Stimulated activated CD4-positive, alpha-beta T cell treated with anti-CD3 and anti-CD28 coated beads, Interleukin-1b, Interleukin-23, amount 100 ng/mL, for 48 hours (primary cell): Measurements from ENCODE around the gene NUDT14.

Experiments
- DNase-seq: peaks from one replicate; pipeline ENCODE4 v3.0.0-alpha.2; 2020

Gene NUDT14

GRCh38 chr14:105172476-105172875, 8.6 kb downstream of the NUDT14 start:
- no peak for DNase-seq

GRCh38 chr14:105171004-105171673, 10.0 kb downstream of the NUDT14 start:
- DNase-seq, result no peak

GRCh38 chr14:105169776-105170655, 11.1 kb downstream of the NUDT14 start:
- no peak for DNase-seq

GRCh38 chr14:105168979-105169507, 12.1 kb downstream of the NUDT14 start:
- peak; percentile 29 for DNase-seq

- peak; percentile 45 for DNase-seq
Measured at GRCh38 chr14:105168496-105168978, 12.6 kb downstream of the NUDT14 start, which contains the start of gene JAG2. TSS of gene JAG2 (minus strand) at chr14:105168776. CDS start at chr14:105168420, 356 bp downstream.

- DNase-seq, result no peak
Measured at GRCh38 chr14:105168093-105168420, 13.1 kb downstream of the NUDT14 start.

GRCh38 chr14:105167303-105168092, 13.6 kb downstream of the NUDT14 start:
- DNase-seq, result no peak

GRCh38 chr14:105166571-105167302, 14.4 kb downstream of the NUDT14 start:
- no peak for DNase-seq

- no peak for DNase-seq
Measured at GRCh38 chr14:105165761-105166485, 15.2 kb downstream of the NUDT14 start.

GRCh38 chr14:105165134-105165704, 15.9 kb downstream of the NUDT14 start:
- DNase-seq, result no peak

GRCh38 chr14:105163040-105163742, 17.9 kb downstream of the NUDT14 start:
- no peak for DNase-seq

- no peak for DNase-seq
Measured at GRCh38 chr14:105162669-105162979, 18.5 kb downstream of the NUDT14 start.

- no peak for DNase-seq
Measured at GRCh38 chr14:105161964-105162668, 19.0 kb downstream of the NUDT14 start.

GRCh38 chr14:105161309-105161708, 19.8 kb downstream of the NUDT14 start:
- no peak for DNase-seq

GRCh38 chr14:105160776-105161175, 20.3 kb downstream of the NUDT14 start:
- no peak for DNase-seq

GRCh38 chr14:105159344-105159743, 21.8 kb downstream of the NUDT14 start:
- DNase-seq, result no peak

- DNase-seq, result no peak
Measured at GRCh38 chr14:105158794-105159193, 22.3 kb downstream of the NUDT14 start.

GRCh38 chr14:105157872-105158271, 23.2 kb downstream of the NUDT14 start:
- DNase-seq, result no peak

GRCh38 chr14:105156414-105157375, 24.4 kb downstream of the NUDT14 start:
- DNase-seq, result no peak
